DMS114 treated with DMSO at 0.1 percent for 48 hours (cell line): Measurements from ENCODE around the gene IKZF5.

Experiments
- DNase-seq: peaks from one replicate; lab custom pipeline; 2025; ENCODE audit not compliant: unreplicated experiment; lab: John Stamatoyannopoulos, UW

IKZF5 gene

GRCh38 chr10:123008355-123009104, at the start of gene IKZF5, which contains the start of gene ACADSB:
IKZF5 (minus strand) TSS chr10:123008795; CDS start chr10:122998625, 10,170 bp downstream.
ACADSB (plus strand) TSS chr10:123009006; CDS start chr10:123009030, 24 bp downstream.
- DNase-seq = peak; percentile 92

GRCh38 chr10:123057968-123058367, 49.4 kb upstream of the IKZF5 start:
- no peak for DNase-seq

GRCh38 chr10:123045961-123046731, 37.6 kb upstream of the IKZF5 start:
- no peak for DNase-seq

GRCh38 chr10:123044391-123044790, 35.8 kb upstream of the IKZF5 start:
- DNase-seq = peak; percentile 37

GRCh38 chr10:123043409-123043925, 34.9 kb upstream of the IKZF5 start:
- DNase-seq = peak; percentile 80

- DNase-seq = no peak
Measured at GRCh38 chr10:123042708-123043408, 34.3 kb upstream of the IKZF5 start.

GRCh38 chr10:123039632-123039930, 31.0 kb upstream of the IKZF5 start:
- DNase-seq = no peak

- DNase-seq = no peak
Measured at GRCh38 chr10:123038782-123039631, 30.4 kb upstream of the IKZF5 start.

- DNase-seq = no peak
Measured at GRCh38 chr10:123035467-123036086, 27.0 kb upstream of the IKZF5 start.

GRCh38 chr10:123034332-123034731, 25.7 kb upstream of the IKZF5 start:
- no peak for DNase-seq

- no peak for DNase-seq
Measured at GRCh38 chr10:123031124-123031523, 22.5 kb upstream of the IKZF5 start.

GRCh38 chr10:123027861-123028260, 19.3 kb upstream of the IKZF5 start:
- DNase-seq = no peak

GRCh38 chr10:123026302-123026701, 17.7 kb upstream of the IKZF5 start:
- DNase-seq = no peak

- DNase-seq = no peak
Measured at GRCh38 chr10:123024540-123024939, 15.9 kb upstream of the IKZF5 start.

- no peak for DNase-seq
Measured at GRCh38 chr10:123021517-123021916, 12.9 kb upstream of the IKZF5 start.

- no peak for DNase-seq
Measured at GRCh38 chr10:123019941-123020703, 11.5 kb upstream of the IKZF5 start.

GRCh38 chr10:123019264-123019663, 10.7 kb upstream of the IKZF5 start:
- no peak for DNase-seq

GRCh38 chr10:123018531-123018930, 9.9 kb upstream of the IKZF5 start:
- DNase-seq = no peak

- DNase-seq = no peak
Measured at GRCh38 chr10:123017421-123018165, 9.0 kb upstream of the IKZF5 start.
